ENCODE results near the gene OR6K2.

- no peak for TF ChIP-seq CTCF (IDR thresholded peaks at IDR 0.05; ENCODE audit: poor library complexity)
- TF ChIP-seq EZH2 (IDR thresholded peaks at IDR 0.05; ENCODE audit: borderline replicate concordance), result no peak
These were observed 20.2 kb upstream of the OR6K2 start, which contains the start of gene OR6K3 for GRCh38 chr1:158720620-158721019.
